ENCODE measurements around the gene HIVEP3.

HIVEP3 gene

DNA sequence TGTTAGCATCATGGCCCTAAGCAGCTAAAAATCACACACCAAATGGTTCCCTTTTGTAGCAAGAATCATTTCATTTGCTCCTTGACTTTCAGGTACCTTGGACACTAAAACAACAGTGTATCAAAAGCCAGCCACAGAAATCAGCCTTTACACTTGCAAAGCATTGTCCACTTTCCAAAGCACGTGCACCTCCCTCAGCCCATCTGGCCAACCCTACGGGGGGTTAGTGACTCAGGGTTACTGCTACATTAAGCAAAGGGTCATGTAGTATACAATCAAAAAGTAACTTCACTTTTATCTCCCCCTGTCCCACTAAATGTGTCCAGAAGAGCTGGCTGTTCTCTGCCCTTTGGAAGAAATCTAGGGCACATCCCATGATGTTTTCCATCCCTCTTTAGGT is 149.7 kb downstream of the HIVEP3 start:
- TF ChIP-seq, protein P1, sequence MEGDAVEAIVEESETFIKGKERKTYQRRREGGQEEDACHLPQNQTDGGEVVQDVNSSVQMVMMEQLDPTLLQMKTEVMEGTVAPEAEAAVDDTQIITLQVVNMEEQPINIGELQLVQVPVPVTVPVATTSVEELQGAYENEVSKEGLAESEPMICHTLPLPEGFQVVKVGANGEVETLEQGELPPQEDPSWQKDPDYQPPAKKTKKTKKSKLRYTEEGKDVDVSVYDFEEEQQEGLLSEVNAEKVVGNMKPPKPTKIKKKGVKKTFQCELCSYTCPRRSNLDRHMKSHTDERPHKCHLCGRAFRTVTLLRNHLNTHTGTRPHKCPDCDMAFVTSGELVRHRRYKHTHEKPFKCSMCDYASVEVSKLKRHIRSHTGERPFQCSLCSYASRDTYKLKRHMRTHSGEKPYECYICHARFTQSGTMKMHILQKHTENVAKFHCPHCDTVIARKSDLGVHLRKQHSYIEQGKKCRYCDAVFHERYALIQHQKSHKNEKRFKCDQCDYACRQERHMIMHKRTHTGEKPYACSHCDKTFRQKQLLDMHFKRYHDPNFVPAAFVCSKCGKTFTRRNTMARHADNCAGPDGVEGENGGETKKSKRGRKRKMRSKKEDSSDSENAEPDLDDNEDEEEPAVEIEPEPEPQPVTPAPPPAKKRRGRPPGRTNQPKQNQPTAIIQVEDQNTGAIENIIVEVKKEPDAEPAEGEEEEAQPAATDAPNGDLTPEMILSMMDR (IDR thresholded peaks at IDR 0.05; ENCODE audit: low read depth, low read length): no peak
- no peak for DNase-seq (ENCODE audit: extremely low read depth, low read depth)

DNA sequence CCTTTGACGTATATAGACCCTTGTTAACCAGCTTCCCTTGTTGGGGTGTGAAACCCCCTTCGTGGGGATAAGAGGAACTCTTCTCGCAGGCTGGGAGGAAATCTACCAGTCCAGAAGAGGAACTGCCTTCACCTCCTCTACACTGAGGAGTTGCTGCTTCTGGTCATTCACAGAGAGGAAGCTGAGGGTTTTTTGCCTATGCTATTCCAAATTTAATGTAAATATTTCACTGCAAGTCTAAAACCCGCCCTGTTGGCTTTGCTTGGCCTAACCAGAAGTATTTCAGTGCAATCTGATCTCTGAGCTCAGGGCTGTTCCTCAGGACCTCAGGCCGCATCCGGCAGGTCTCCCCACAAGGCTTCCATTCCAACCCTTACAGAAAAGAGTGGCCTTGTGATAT is 150.1 kb downstream of the HIVEP3 start:
- DNase-seq (ENCODE audit: extremely low read depth, low read depth): no peak
- TF ChIP-seq, protein P1 (IDR thresholded peaks at IDR 0.05; ENCODE audit: low read depth, low read length): no peak

GRCh38 chr1:41767534-41768525 is 150.9 kb downstream of the HIVEP3 start:
- no peak for DNase-seq (ENCODE audit: extremely low read depth, low read depth)
- TF ChIP-seq, protein P1 (IDR thresholded peaks at IDR 0.05; ENCODE audit: low read depth, low read length): no peak

- TF ChIP-seq, protein P1 (IDR thresholded peaks at IDR 0.05; ENCODE audit: low read depth, low read length): no peak
- DNase-seq (ENCODE audit: extremely low read depth, low read depth): no peak
Measured at GRCh38 chr1:41766546-41766945, 152.2 kb downstream of the HIVEP3 start.

GRCh38 chr1:41766041-41766440 is 152.7 kb downstream of the HIVEP3 start:
- TF ChIP-seq, protein P1 (IDR thresholded peaks at IDR 0.05; ENCODE audit: low read depth, low read length): no peak
- no peak for DNase-seq (ENCODE audit: extremely low read depth, low read depth)

- no peak for DNase-seq (ENCODE audit: extremely low read depth, low read depth)
- TF ChIP-seq, protein P1 (IDR thresholded peaks at IDR 0.05; ENCODE audit: low read depth, low read length): no peak
Measured at GRCh38 chr1:41765152-41765551, 153.6 kb downstream of the HIVEP3 start.

DNA sequence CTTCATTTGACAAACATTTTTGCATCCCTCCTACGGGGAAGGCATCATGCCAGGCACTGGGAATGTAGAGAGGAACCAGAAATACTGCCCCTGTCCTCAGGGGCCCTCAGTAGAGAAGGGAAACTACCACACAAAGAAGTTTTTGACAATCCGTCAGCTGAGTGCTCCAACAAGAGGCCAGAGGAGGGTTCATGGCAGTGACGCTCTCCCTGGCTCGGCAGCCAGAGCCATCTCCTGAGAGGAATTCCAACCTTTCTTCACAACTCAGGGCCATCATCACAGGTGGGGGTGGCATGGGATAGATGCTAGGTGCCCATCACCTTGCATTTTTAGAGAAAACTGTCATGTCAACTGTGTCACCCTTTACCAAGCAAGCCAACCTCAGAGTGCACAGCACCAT is 154.1 kb downstream of the HIVEP3 start:
- TF ChIP-seq, protein P1 (IDR thresholded peaks at IDR 0.05; ENCODE audit: low read depth, low read length): no peak
- no peak for DNase-seq (ENCODE audit: extremely low read depth, low read depth)

Data from AG09319 (cell line).